Stimulated activated CD4-positive, alpha-beta T cell treated with anti-CD3 and anti-CD28 coated beads, Interleukin-12 subunit alpha, Interleukin-12 subunit beta, amount 100 ng/mL, for 4 hours (primary cell): Measurements from ENCODE around the gene SEMA3A.
"Not testable (repeated sequence)": the region's sequence is repeated elsewhere in the genome, so short reads cannot be mapped to it uniquely, and the experiment has no call there.

Source experiments
- DNase-seq: peaks from one replicate; pipeline ENCODE4 v3.0.0-alpha.2; 2020

Gene SEMA3A

DNA sequence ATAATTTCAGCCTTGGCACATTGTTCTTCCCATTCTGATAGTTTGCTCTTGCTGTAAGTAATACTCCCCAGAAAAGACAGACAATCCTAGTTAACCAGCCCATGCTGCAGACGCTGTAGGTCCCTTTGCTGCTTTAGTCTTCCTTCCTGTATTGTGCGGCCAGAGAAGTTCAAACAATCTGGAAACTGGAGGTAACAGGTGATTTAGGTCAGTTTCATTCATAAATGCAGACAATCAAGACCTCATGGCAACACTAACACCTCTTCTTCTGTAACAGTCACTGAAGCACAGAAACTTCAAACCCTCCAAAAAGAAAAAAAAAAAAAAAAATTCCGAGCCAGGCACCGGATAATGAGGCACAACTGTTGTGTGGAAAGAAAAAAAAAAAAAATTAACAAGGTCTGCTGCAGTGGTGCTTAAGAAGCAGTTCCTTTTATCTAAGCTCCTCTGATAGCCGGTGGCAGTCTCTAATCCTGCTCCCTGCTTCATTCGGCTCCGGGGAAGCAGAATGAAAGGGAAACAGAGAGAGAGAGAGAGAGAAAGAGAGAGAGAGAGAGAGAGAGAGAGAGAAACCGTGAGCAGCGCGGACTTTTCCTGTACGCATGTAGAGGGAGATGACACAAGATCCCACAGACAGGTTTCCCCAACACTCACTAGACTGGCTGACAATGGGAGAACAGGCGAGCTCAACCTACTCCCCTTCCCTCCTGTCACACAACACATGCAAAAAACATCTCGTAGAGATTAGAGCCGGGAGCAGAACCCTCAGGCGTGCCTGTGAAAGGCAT, at the start of gene SEMA3A:
Gene SEMA3A (minus strand): TSS at position 306 of the 788 bp plus-strand sequence. CDS start 203 bp downstream, at position 103.
- DNase-seq: no peak

GRCh38 chr7:84243037-84243436, 48.4 kb upstream of the SEMA3A start:
- DNase-seq: not testable (repeated sequence)

DNA sequence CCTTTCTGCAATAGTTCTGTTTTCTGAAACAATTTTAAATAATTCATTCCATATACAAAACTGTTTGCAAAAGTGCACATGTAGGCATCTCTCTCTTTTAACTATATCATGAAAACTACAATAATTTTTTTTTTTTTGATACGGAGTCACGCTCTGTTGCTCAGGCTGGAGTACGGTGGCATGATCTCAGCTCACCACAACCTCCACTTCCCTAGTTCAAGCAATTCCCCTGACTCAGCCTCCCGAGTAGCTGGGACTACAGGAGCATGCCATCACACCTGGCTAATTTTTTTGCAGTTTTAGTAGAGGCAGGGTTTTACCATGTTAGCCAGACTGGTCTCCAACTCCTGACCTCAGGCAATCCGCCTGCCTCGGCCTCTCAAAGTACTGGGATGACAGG, 44.0 kb upstream of the SEMA3A start:
- no peak for DNase-seq

DNA sequence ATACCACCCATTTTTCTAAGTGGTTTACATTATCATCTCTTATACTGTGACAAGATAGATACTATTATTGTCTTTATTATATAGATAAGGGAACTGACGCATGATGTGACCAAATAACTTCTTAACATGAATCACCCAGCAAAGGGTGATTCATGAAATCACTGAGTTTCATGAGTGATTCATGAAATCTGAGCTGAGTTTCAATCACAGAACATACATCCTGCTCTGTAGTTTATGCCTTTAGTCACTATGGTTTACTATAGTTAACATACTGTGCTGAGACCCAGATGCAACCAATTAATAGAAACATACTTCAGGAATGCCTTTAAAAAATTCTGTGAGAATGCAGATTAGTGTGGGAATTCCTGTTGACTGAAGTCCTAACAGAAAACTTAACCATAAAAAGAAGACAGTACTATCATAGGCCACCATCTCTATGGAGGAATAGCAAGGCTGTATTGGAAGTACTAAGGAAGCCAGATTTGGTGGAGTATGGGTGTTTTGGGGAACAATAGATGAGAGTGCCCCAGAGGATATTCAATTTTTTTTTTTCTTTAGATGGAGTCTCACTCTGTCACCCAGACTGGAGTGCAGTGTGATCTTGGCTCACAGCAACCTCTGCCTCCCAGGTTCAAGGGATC, 43.1 kb upstream of the SEMA3A start:
- no peak for DNase-seq

DNA sequence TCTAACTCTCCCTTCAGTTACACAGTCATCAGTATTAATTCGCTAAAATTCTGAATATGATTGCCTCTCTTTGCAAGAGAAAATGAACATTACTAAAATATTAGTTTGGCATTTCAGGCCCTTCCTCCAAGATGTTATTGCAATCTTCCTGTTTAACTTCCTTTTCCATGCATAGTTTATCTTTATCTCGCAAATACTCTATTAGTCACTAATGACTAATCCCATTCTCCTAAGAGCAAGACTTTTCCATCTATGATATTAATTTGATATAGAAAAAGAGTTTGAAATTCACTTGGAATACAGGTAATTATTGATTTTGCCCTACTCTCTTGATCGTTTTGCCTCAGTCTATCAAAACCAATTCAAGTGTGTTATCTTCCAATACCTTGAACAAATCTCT, 41.8 kb upstream of the SEMA3A start:
- DNase-seq: no peak

- no peak for DNase-seq
These were observed 38.1 kb upstream of the SEMA3A start for GRCh38 chr7:84232646-84233045.

DNA sequence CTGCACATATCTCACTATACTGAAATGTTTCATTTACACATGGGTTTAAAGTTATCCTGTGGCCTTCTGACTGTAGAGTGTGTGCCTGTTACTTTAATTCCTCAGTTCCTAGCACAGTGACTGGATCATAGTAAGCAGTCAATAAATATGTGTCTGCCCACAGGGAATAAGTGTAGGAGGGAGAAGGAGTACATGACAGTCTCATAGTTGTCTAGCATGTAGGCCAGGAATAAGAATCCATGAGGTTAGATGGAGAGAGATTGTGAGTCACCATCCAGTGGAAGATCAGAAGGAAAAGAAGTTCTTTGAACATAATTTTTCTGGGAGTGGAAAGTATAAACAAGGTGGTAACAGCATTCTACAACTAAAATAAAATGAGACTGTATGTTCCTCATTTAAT, 36.6 kb upstream of the SEMA3A start:
- no peak for DNase-seq

DNA sequence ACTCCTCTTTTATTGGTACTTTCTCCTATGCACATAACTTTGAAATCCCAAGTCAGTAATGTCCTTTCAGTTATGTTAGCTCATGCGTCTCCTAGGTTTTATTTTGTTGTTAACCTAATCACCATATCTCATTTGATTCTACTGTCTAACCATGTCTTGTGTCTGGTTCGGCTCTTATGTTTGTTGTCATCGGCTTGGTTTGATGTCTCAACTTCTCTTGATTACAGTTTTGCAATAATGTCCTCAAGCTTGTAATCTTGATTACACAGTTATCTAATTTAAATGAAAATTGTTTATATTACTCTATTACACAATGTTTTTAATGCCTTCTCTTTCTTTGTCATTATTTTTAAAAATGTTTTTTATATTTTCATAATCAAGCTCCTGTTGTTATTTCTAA, 35.9 kb upstream of the SEMA3A start:
- DNase-seq: no peak

GRCh38 chr7:84228526-84228925, 33.9 kb upstream of the SEMA3A start:
- no peak for DNase-seq

DNA sequence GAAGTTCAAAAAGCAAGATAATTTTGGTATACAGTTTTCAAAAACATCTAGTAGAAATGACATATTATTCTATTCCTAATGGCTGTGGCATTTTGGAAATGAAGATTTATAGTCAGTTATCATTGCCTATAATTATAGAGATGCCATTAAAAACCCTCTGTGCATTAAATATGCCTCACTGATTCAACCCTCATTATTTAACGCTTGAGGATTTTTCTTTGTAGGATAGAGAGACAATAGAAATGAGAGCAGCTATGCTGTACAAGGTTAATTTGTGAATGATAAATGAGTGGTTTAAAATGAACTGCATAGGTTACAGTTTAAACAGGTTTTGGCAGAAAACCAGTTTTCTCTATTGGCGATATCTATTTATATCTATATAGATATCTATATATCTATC, 32.2 kb upstream of the SEMA3A start:
- no peak for DNase-seq

GRCh38 chr7:84224505-84224904, 29.9 kb upstream of the SEMA3A start:
- no peak for DNase-seq

GRCh38 chr7:84219310-84219709, 24.7 kb upstream of the SEMA3A start:
- no peak for DNase-seq

GRCh38 chr7:84218681-84219080, 24.1 kb upstream of the SEMA3A start:
- no peak for DNase-seq

- no peak for DNase-seq
These were observed 21.9 kb upstream of the SEMA3A start for GRCh38 chr7:84216472-84216871.

- DNase-seq: not testable (repeated sequence)
These were observed 20.2 kb upstream of the SEMA3A start for GRCh38 chr7:84214757-84215156.

DNA sequence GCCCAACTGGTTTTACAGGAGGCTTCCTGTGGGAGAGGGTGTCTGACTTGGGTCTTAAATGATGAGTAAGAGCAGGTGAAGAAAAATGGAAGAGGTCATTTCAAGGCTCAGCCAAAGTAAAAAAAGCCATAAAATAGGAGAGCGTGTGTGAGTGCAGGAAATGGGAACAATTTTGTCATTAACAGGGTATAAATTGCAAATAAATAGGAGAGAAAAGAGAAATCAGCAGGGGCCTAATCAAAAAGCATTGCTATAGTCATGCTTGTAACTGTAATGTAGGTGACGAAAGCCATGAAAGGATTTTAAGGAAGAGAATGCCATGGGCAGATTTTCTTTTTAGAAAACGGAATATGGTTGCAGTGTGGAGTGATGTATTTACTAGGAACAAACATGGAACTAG, 15.7 kb upstream of the SEMA3A start:
- no peak for DNase-seq

- no peak for DNase-seq
These were observed 14.4 kb upstream of the SEMA3A start for GRCh38 chr7:84209006-84209405.

GRCh38 chr7:84207615-84208014, 13.0 kb upstream of the SEMA3A start:
- no peak for DNase-seq

GRCh38 chr7:84207025-84207424, 12.4 kb upstream of the SEMA3A start:
- no peak for DNase-seq

DNA sequence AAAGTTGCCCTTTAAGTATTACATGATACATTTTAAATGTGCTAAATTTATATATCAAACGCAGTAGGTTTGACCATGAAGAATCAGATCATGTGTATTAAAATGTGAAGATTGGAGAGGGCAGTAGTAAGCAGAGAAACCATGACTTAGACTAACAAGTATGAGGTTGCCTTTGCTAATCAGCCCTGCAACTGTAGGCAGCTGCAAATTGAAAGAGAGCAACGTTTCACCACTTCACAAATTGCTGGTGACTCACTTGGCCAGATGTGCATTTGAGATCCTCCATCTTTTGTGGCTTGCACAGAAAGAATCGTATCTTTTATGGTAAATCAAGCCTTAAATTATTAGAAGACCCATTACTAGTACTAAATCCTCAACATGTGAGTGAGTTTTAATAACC, 10.1 kb upstream of the SEMA3A start:
- no peak for DNase-seq

DNA sequence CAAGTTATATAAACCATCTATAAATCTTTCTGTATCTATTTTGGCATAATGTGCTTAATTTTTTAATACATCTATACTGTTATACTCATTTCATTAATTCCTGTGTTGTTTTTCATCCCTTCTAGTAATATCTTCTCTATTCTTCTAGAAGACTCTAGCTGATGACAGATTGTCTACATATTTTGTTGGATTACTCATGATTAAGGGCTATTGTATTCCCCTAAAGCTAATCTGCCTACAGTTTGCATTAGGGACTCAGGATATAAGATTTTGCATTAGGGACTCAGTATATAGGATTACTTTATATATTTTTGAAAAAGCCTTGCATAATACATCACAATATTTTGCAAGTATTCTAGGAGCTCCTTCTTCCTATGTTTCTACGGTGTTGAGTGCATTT, 8.3 kb upstream of the SEMA3A start:
- DNase-seq: no peak

- no peak for DNase-seq
These were observed 6.3 kb upstream of the SEMA3A start for GRCh38 chr7:84200859-84201258.

DNA sequence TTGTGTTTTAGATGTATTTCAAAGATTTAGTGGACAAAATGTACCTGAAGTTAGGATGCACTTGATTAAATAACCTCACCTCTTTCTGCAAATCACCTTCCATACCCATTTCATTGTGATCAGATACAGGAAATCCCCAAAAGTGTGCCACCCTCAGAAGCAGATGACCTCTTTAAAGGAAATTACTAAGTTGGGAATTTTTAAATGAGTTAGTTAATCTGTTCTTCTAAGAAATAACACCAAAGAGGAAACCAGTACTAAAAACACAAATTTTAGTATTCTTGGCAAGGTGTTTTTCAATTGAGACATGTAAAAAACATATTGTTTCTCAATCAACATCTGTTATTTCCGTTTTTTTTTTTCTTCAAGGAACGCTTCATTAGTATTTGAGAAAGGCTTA, 4.6 kb upstream of the SEMA3A start:
- DNase-seq: no peak

- no peak for DNase-seq
These were observed 1.5 kb upstream of the SEMA3A start for GRCh38 chr7:84196084-84196503.
